ENCODE data around the gene PARD3B. TPM values are rescaled to one million over a fixed set of nuclear protein-coding genes. Genes with fewer than 3 reads are reported as not detected.

Gene PARD3B
- total RNA-seq, 6 experiments from 2014 or later: 5.3 to 11.2 (median 8.3) TPM

DNA sequence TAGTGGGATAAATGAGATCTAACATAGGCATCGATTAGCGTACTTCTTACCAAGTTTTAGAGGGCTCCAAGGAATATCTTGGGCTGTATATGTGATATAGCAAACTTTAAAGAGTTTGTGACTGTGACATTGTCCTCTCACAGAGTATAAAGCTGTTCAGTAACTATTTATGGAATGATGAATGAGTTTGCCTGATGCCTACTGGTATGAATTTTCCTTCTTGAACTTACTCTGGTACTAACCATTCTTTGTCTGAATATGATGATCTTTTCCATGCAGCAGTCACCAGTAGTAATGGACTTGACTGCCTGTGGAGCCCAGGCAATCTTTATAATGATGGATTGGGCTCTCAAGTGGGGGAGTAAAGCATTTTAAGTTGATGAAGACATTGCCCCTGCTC, 120.5 kb downstream of the PARD3B start:
- Histone ChIP-seq H3K27me3 (no peaks in the 10 kb centered on the region), H3K4me1 (peaks cover 0 to 35% (median 13%) of the 10 kb centered on the region in 4 donors), H3K9me3 (no peaks in the 10 kb centered on the region), H3K27ac (no peak overlapping the region), H3K36me3 (no peaks in the 10 kb centered on the region), H3K4me3 (no peak overlapping the region)
- DNase-seq: no peak
- no peak for ATAC-seq
- WGBS (ENCODE audit: insufficient coverage, low coverage, low lambda C conversion rate, missing lambda C conversion rate): 100% methylated on average over 2 of the region's 2 CpGs
- intact Hi-C loops (cut with DNase I): no loop called here
- no peak for TF ChIP-seq POLR2A (IDR thresholded peaks at IDR 0.05)
- TF ChIP-seq, protein P1, sequence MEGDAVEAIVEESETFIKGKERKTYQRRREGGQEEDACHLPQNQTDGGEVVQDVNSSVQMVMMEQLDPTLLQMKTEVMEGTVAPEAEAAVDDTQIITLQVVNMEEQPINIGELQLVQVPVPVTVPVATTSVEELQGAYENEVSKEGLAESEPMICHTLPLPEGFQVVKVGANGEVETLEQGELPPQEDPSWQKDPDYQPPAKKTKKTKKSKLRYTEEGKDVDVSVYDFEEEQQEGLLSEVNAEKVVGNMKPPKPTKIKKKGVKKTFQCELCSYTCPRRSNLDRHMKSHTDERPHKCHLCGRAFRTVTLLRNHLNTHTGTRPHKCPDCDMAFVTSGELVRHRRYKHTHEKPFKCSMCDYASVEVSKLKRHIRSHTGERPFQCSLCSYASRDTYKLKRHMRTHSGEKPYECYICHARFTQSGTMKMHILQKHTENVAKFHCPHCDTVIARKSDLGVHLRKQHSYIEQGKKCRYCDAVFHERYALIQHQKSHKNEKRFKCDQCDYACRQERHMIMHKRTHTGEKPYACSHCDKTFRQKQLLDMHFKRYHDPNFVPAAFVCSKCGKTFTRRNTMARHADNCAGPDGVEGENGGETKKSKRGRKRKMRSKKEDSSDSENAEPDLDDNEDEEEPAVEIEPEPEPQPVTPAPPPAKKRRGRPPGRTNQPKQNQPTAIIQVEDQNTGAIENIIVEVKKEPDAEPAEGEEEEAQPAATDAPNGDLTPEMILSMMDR (IDR thresholded peaks at IDR 0.05): no peak

DNA sequence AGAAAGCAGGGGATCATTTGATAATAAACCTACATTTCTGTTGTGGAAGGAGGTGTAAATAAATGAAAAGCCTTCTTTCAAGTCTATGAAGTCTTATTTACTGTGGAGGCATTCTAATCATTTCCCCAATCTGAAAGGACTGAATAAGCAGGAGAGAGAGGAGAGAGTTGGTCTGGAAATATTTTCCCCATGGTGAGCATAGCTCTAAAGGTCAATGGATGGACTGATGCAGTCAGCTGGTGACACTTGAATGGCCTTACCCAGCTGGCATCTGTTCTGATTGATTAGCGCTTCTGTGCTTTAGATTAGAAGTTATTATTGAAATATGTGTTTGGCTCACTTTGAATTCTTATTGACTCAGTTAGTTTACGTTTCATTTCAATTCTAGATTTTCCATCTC, 122.7 kb downstream of the PARD3B start:
- TF ChIP-seq, protein P1 (IDR thresholded peaks at IDR 0.05): no peak
- TF ChIP-seq POLR2A (IDR thresholded peaks at IDR 0.05): no peak
- no peaks in the 10 kb centered on the region for H3K27me3 ChIP-seq
- H3K27ac ChIP-seq: peak overlapping the region in 1 of 3 donors; percentile 91
- no peak for DNase-seq
- 23% methylated on average over 1 of the region's 2 CpGs for whole genome bisulfite sequencing (ENCODE audit: insufficient coverage, low coverage, low lambda C conversion rate, missing lambda C conversion rate)
- H3K36me3 ChIP-seq: no peaks in the 10 kb centered on the region
- no peaks in the 10 kb centered on the region for H3K9me3 ChIP-seq
- no peak overlapping the region for H3K4me3 ChIP-seq
- peak; percentile 57 to 75 (median 68) for ATAC-seq
- peaks cover 0 to 40% (median 17%) of the 10 kb centered on the region in 4 donors for H3K4me1 ChIP-seq
- intact Hi-C loops (cut with DNase I): no loop called here

DNA sequence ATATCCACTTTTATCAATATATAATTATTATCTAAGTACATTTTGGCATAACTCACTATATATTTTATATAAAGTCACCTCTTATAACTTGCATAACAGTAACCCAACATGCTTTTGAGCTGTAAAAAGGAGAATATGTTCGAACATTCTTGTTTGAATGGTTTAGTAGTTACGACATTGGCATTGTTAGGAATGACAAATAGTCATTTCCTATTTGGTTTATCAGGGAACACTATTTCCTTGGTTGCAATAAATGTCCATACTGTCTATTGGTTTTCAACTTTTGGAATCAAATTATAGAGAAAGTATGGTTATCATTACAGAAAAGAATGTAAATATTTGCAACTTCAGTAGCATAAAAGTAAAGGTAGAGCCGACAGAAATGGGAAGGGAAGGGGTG, 124.1 kb downstream of the PARD3B start:
- Histone ChIP-seq H3K27ac (peak overlapping the region in 2 of 3 donors; percentile 7 to 91), H3K4me3 (no peak overlapping the region), H3K27me3 (no peaks in the 10 kb centered on the region), H3K4me1 (peaks cover 0 to 39% (median 17%) of the 10 kb centered on the region in 4 donors), H3K9me3 (no peaks in the 10 kb centered on the region), H3K36me3 (no peaks in the 10 kb centered on the region)
- DNase-seq: no peak
- 24% methylated on average over 3 of the region's 3 CpGs for WGBS (ENCODE audit: insufficient coverage, low coverage, low lambda C conversion rate, missing lambda C conversion rate)
- ATAC-seq: peak in 2 of 4 donors; percentile 10 to 33
- intact Hi-C loops (cut with DNase I): no loop called here
- no peak for TF ChIP-seq POLR2A (IDR thresholded peaks at IDR 0.05)
- TF ChIP-seq, protein P1 (IDR thresholded peaks at IDR 0.05): no peak

DNA sequence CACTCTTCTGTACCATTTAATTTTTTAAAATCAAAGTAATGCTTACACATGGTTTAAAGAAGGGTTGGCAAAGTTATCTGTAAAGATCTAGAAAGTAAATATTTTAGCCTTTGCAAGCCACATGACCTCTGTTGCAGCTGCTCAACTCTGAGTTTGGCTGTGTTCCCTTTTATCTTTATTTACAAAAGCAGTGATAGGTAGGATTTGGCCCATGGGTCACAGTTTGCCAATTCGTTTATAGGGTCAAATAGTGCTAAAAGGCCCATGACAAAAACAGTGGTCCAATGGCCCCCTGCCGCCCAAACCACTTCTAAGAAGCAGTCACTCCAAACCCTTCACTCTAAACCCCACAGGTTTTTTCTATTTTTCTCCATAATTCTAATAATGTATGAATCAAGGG, 124.8 kb downstream of the PARD3B start:
- TF ChIP-seq, protein P1 (IDR thresholded peaks at IDR 0.05): no peak
- TF ChIP-seq POLR2A (IDR thresholded peaks at IDR 0.05): no peak
- Histone ChIP-seq H3K27me3 (no peaks in the 10 kb centered on the region), H3K9me3 (no peaks in the 10 kb centered on the region), H3K4me1 (peaks cover 0 to 34% (median 16%) of the 10 kb centered on the region in 4 donors), H3K27ac (peak overlapping the region; percentile 7 to 91 (median 62)), H3K4me3 (peak overlapping the region in 1 of 3 donors; percentile 31), H3K36me3 (no peaks in the 10 kb centered on the region)
- intact Hi-C loops (cut with DNase I): no loop called here
- DNase-seq (peak in 2 of 3 donors; percentile 55 to 73), ATAC-seq (peak; percentile 80 to 95 (median 90))
- WGBS (ENCODE audit: insufficient coverage, low coverage, low lambda C conversion rate, missing lambda C conversion rate): 7% methylated on average over 2 of the region's 2 CpGs
